HG02970 (cell line): ENCODE results near the gene MUC16.
"Not testable (repeated sequence)": the region's sequence is repeated elsewhere in the genome, so short reads cannot be mapped to it uniquely, and the experiment has no call there.

ENCODE experiments used
- ATAC-seq: cut with Tn5 transposase; IDR thresholded peaks from one replicate; pipeline ENCODE4 v1.9.1; 2021; ENCODE audit warnings: mild to moderate bottlenecking, moderate library complexity, moderate number of reproducible peaks; ENCODE audit not compliant: unreplicated experiment, low FRiP score

MUC16 gene

GRCh38 chr19:9009935-9010651 is at the start of gene MUC16:
Gene MUC16 (minus strand): TSS chr19:9010409.
- ATAC-seq = no peak

DNA sequence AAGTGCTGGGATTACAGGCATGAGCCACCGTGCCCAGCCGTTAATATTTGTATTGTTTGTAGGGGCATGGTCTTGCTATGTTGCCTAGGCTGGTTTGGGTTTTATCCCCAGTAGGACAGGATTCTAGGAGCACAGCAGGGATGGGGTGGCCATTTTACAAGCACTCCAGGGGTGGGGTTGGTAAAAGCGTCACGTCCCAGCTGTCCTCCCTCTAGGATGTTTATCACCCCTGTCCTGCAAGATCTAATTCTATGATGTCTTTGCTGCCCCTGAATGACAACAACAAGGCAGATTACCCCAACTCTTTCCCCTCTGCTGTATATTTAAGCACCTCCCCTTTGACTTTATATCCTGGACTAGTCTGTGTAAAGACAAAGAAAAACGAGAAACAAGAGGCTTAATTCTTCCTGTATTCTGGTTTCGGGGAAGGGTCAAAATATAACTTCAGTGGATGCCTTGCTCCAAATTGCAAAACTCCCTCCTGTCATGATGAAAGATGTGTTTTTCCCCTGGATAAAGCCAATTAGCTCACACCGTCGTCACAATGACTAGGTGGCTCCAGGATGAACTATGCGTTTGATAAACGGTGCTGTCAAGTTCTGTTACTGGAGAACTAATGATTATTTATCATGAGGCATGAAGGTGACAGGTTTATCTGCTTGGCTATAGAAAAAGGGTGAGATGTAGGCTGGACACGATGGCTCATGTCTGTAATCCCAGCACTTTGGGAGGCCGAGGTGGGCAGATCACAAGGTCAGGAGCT is 48.9 kb upstream of the MUC16 start:
- no peak for ATAC-seq

GRCh38 chr19:9057505-9058258 is 47.5 kb upstream of the MUC16 start:
- no peak for ATAC-seq

GRCh38 chr19:9056131-9056530 is 45.9 kb upstream of the MUC16 start:
- ATAC-seq = not testable (repeated sequence)

DNA sequence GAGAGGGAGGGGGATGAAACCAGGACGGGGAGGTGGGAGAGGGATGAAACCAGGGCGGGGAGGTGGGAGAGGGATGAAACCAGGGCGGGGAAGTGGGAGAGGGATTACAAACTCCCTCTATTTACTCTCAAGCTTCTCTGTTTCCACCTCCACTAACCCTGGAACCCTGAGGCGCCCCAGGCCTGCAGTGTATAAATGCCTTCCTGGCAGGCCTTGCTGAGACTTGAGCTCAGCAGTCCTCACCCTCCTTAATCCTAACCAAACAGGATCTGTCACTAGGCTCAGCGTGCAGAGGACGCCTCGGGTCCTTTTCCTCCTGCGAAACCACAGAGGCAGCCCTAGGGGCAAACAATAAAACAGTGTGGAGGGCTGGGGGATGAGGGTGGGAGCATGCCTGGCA is 44.6 kb upstream of the MUC16 start:
- ATAC-seq = no peak

DNA sequence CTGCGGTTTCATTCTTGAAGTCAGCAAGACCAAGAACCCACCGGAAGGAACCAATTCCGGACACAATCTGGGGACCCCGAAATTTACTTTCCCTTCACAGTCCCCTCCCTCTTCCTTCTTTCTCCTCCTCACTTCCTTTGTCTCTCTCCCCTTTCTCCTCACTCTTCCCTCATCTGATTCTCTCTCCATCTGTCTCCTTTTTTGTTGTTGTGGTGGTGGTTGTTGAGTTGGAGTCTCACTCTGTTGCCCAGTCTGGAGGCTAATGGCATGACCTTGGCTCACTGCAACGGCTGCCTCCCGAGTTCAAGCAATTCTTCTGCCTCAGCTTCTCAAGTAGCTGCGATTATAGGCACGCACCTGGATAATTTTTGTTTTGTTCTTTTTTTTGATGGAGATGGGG is 44.0 kb upstream of the MUC16 start:
- ATAC-seq = no peak

GRCh38 chr19:9053674-9054073 is 43.5 kb upstream of the MUC16 start:
- ATAC-seq = not testable (repeated sequence)

- ATAC-seq = no peak
Observed at GRCh38 chr19:9052894-9053293, 42.7 kb upstream of the MUC16 start.

DNA sequence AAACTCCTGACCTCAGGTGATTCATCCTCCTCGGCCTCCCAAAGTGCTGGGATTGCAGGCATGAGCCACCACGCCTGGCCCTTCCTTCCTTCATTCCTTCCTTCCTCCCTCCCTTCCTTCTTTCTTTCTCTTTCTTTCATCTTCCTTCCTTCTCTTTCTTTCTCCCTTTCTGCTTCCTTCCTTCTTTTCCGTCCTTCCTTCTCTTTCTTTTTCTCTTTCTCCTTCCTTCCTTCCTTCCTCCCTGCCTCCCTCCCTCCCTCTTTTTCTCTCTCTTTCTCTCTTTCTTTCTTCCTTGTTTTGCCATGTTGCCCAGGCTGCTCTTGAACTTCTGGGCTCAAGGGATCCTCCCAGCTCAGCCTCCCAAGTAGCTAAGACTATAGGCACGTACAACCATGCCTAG is 36.5 kb upstream of the MUC16 start:
- ATAC-seq = no peak

DNA sequence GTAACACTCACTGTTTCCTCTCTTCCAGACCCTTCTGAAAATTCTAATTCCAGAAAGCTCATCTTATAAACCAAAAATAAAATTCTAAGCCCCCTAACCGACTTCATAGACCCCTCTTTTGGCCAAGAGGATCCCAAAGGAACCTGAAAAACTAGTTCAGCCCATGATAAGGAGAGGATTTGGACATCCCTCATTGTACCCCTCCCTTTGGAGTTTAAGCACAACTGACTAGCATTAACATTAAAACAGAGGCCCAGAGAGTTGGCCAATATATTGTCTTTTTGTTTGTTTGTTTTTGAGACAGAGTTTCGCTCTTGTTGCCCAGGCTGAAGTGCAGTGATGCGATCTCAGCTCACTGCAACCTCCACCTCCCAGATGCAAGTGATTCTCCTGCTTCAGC is 34.2 kb upstream of the MUC16 start:
- ATAC-seq = no peak

DNA sequence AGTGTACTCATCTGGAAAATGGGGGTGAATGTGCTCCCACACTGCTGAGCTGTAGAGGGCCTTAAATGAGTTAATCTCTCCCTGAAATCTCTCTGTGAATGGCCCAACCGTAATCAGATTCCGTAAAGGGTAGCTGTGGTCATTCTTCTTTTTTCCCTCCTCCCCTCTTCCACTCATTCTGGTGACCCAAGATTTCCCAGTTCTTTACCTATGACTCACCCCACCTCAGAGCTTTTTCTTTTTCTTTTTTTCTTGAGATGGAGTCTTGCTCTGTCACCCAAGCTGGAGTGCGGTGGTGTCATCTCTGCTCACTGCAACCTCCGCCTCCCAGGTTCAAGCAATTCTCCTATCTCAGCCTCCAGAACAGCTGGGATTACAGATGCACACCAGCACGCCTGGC is 33.3 kb upstream of the MUC16 start:
- ATAC-seq = no peak

- no peak for ATAC-seq
Observed at GRCh38 chr19:9041023-9041422, 30.8 kb upstream of the MUC16 start.

- ATAC-seq = no peak
Observed at GRCh38 chr19:9040131-9040530, 29.9 kb upstream of the MUC16 start.

DNA sequence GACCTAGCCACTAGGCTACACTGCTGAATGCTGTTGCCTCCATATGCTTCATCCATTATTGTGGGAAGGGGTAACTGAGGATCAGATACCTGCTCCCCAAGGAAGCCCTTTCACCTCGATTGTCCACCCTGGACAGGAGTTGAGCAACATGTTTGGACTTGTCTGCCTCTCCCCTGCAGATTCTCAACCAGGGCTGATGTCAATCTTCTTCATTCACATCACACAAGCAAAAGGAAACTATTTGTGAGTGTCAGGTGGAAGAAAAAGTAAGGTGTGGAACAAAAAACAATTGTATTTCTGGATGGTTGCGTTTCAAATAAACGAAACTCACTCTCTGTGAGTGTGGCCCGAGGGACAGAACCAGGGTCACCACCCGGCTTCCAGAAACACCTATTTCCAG is 29.5 kb upstream of the MUC16 start:
- ATAC-seq = no peak

DNA sequence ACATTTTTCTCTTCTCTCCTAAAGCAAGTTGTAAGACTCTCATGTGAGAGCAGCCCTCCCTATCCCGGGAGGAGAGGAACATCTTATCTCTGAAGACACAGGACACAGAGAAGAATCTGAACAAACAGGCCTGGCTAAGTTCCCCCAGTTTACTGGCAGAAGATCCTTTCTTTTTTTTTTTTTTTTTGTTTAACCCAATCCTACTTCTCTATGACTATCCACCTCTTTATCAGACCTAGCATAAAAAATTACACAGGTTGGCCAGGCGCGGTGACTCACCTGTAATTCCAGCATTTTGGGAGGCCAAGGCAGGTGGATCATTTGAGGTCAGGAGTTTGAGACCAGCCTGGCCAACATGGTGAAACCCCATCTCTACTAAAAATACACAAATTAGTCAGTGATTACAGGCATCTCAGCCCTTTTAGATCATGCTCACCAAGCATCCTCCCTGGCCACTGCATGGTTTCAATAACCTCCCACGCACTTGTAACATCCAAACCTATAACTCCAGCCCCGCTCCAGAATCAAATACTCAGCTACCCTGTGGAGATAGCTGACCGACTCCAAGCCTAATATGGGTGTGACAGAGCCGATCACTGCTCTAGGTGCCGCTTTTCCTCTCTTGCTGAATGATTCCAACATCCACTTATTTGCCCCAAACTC is 27.3 kb upstream of the MUC16 start:
- no peak for ATAC-seq

DNA sequence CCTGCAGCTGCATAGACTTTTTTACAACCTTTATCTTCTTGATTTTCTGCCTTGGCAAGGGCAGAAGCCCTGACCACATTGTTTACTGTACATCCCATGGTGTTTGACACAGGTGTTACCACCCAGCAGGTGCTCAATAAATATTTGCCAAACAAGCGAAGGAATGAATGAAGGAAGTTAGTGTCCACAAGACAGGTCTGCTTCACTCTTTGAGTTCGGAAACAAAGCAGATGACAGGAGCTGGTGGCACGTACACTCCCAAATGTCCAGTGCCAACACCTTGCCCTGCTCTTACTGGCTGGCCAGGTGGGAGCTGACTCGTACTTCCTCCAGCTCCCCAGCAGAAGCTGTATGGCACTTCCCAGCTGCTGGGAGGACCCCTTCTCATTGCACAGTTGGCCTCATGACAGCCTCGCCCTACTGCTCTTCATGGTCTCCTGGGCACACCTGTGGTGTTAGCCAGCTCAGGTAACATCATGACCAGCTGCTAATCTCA is 22.0 kb upstream of the MUC16 start:
- ATAC-seq = no peak

DNA sequence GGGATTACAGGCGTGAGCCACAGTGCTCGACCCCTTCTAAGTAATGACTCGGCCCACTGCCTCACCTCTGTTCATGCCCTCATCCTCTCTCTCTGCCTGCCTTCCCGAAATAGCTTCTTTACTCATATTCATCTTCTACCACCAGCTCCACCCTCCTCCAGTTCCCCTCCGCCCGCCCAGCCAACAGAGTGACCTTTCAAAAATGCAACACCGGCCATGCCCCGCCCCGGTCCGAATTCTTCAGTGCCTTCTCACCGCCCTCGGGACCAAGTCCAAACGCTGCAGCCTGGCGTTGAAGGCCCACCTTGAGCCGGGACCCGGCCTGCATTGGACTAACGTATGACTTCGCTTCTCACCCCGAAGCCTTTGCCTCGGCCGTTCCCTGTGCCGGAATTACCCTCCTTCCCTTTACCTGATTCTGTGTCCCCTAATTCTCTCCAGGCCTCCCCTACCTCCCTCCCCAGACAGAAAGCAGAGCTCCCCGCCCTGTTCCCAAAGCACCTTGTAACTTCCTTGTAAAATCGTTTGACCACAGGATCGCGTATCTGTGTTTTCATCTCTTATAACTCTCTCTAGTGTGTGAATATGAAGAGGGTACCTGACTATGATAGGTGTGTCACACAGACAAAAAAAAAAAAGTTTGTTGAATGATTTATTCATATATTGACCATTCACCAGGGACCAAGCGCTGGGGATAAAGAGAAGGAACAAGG is 8.1 kb upstream of the MUC16 start:
- no peak for ATAC-seq

DNA sequence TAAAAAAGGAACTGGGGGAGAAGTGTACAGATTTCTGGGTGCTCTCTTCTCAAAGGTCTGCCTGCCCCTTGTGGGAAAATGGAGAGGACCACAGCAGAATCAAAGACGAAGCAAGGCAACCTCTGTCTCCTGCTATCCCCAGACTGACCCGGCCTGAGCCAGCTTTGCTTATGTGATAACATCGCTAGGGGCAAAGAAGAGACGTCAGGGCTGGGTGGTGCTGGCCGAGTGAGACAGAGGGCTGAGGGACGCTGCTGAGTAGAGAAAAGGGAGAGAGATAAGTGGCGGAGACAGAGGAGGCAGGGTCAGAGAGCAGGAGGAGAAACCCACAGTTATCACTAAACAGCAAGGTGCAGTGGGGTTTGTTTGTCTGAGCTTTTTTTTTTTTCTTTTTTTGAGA is 4.6 kb upstream of the MUC16 start:
- ATAC-seq = no peak

DNA sequence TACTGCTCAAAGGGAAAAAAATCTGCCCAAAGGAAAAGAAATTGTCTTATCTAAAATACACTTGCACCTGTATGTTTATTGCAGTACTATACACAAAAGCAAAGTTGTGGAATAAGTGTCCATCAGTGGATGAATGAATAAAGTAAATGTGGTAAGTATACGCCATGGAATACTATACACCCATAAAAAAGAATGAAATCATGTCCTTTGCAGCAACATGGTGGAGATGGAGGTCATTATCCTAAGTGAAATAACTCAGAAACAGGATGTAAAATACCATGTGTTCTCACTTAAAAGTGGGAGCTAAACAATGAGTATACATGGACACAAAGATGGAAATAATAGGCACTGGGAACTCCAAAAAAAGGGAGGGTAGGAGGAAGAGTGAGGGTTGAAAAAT is 3.8 kb upstream of the MUC16 start:
- ATAC-seq = no peak

- ATAC-seq = no peak
Observed at GRCh38 chr19:9011875-9012274, 1.7 kb upstream of the MUC16 start.
